ENCODE measurements around the gene ZNF821. TPM values are rescaled to one million over a fixed set of nuclear protein-coding genes. Genes with fewer than 3 reads are reported as not detected.

ZNF821 gene
- total RNA-seq, 1 experiment from 2014 or later: 13.1 TPM

DNA sequence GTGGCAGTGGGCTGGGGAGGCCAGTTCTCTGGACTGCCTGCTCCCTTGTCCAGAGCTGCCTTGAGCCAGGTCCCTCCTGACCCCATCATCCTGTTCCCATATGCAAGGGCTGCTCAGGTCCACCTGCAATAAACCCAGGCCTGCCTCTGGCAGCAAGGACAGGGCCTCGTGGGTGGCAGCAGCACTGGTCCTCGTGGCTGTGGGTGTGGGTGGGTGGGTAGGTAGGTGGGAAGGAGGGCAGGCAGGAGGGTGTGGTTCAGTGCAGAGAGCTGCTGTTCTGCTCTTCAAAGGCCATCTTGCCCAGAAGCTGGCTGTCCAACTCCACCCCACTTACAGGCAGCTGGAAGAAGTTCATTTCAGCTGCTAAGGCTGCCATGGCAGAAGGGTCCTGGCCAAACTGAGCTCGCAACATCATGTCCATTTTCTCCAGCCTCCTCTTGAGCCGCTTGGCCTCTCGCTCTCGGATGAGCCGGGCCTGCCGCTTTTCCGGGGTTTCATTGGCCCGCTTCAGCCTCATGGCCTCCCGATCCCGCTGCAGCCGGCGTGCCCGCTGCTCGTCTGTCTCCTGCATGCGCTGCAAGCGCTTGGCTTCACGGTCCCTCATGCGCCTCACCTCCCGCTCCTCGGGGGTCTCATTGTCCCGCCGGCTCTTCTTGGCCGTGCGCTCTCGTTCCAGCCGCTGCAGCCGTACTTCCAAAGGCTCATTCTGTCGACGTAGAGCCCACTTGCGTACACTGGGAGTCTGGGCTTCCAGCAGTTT, 24.0 kb downstream of the ZNF821 start:
- no peak for DNase-seq
- H3K9me3 Mint-ChIP-seq (ENCODE audit: low read depth, unreplicated experiment): no peaks in the 10 kb centered on the region
- TF ChIP-seq, protein P1, sequence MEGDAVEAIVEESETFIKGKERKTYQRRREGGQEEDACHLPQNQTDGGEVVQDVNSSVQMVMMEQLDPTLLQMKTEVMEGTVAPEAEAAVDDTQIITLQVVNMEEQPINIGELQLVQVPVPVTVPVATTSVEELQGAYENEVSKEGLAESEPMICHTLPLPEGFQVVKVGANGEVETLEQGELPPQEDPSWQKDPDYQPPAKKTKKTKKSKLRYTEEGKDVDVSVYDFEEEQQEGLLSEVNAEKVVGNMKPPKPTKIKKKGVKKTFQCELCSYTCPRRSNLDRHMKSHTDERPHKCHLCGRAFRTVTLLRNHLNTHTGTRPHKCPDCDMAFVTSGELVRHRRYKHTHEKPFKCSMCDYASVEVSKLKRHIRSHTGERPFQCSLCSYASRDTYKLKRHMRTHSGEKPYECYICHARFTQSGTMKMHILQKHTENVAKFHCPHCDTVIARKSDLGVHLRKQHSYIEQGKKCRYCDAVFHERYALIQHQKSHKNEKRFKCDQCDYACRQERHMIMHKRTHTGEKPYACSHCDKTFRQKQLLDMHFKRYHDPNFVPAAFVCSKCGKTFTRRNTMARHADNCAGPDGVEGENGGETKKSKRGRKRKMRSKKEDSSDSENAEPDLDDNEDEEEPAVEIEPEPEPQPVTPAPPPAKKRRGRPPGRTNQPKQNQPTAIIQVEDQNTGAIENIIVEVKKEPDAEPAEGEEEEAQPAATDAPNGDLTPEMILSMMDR (IDR thresholded peaks at IDR 0.05; ENCODE audit: unreplicated experiment): no peak
- no peak overlapping the region for H3K4me3 Mint-ChIP-seq (ENCODE audit: low read depth, unreplicated experiment)
- H3K36me3 Mint-ChIP-seq (ENCODE audit: insufficient read depth, unreplicated experiment): peaks cover 24% of the 10 kb centered on the region
- peaks cover 34% of the 10 kb centered on the region for H3K4me1 Mint-ChIP-seq (ENCODE audit: low read depth, unreplicated experiment)
- no peak overlapping the region for H3K27ac Mint-ChIP-seq (ENCODE audit: unreplicated experiment)
- no peaks in the 10 kb centered on the region for H3K27me3 Mint-ChIP-seq (ENCODE audit: unreplicated experiment)
- no TSS peak for BruUV-seq (replicated peaks)
- intact Hi-C loops (cut with micrococcal nuclease; ENCODE audit: unreplicated experiment): no loop called here
- CTCF ChIA-PET: no interaction called here

GRCh38 chr16:71855937-71856662, 27.9 kb downstream of the ZNF821 start:
- no peaks in the 10 kb centered on the region for H3K27me3 Mint-ChIP-seq (ENCODE audit: unreplicated experiment)
- DNase-seq: no peak
- intact Hi-C loops (cut with micrococcal nuclease; ENCODE audit: unreplicated experiment): no loop called here
- no peak overlapping the region for H3K4me3 Mint-ChIP-seq (ENCODE audit: low read depth, unreplicated experiment)
- H3K27ac Mint-ChIP-seq (ENCODE audit: unreplicated experiment): no peak overlapping the region
- CTCF ChIA-PET: no interaction called here
- H3K9me3 Mint-ChIP-seq (ENCODE audit: low read depth, unreplicated experiment): no peaks in the 10 kb centered on the region
- no TSS peak for BruUV-seq (replicated peaks)
- TF ChIP-seq, protein P1 (IDR thresholded peaks at IDR 0.05; ENCODE audit: unreplicated experiment): no peak
- peaks cover 34% of the 10 kb centered on the region for H3K36me3 Mint-ChIP-seq (ENCODE audit: insufficient read depth, unreplicated experiment)
- H3K4me1 Mint-ChIP-seq (ENCODE audit: low read depth, unreplicated experiment): peaks cover 34% of the 10 kb centered on the region

GRCh38 chr16:71854369-71854948, 29.5 kb downstream of the ZNF821 start:
- no peaks in the 10 kb centered on the region for H3K9me3 Mint-ChIP-seq (ENCODE audit: low read depth, unreplicated experiment)
- H3K4me1 Mint-ChIP-seq (ENCODE audit: low read depth, unreplicated experiment): peaks cover 26% of the 10 kb centered on the region
- no peak overlapping the region for H3K27ac Mint-ChIP-seq (ENCODE audit: unreplicated experiment)
- CTCF ChIA-PET: no interaction called here
- intact Hi-C loops (cut with micrococcal nuclease; ENCODE audit: unreplicated experiment): no loop called here
- TF ChIP-seq, protein P1 (IDR thresholded peaks at IDR 0.05; ENCODE audit: unreplicated experiment): no peak
- no peak overlapping the region for H3K4me3 Mint-ChIP-seq (ENCODE audit: low read depth, unreplicated experiment)
- no peaks in the 10 kb centered on the region for H3K27me3 Mint-ChIP-seq (ENCODE audit: unreplicated experiment)
- no peak for DNase-seq
- no TSS peak for BruUV-seq (replicated peaks)
- peaks cover 42% of the 10 kb centered on the region for H3K36me3 Mint-ChIP-seq (ENCODE audit: insufficient read depth, unreplicated experiment)

DNA sequence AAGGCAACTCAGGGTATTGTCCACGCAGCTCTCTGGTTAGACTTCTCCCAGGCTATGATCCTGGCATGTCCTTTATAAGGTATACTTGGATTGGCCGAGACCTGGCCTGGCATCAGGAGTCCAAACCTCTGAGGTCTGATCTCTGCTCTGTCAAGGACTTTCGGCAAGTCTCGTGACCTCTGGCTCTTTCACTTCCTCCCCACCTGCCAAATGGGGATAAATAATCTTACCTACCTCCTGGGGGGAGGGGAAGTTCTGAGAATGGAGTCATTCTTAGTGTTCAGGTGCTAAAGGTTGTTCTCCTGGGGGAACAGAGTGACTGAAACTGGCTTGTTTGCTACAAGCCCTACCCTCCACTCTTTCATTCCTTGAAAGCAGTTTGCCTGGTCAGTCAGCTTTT, 30.6 kb downstream of the ZNF821 start:
- CTCF ChIA-PET: no interaction called here
- no peak for DNase-seq
- H3K4me1 Mint-ChIP-seq (ENCODE audit: low read depth, unreplicated experiment): peaks cover 19% of the 10 kb centered on the region
- H3K4me3 Mint-ChIP-seq (ENCODE audit: low read depth, unreplicated experiment): no peak overlapping the region
- H3K9me3 Mint-ChIP-seq (ENCODE audit: low read depth, unreplicated experiment): no peaks in the 10 kb centered on the region
- TF ChIP-seq, protein P1 (IDR thresholded peaks at IDR 0.05; ENCODE audit: unreplicated experiment): no peak
- intact Hi-C loops (cut with micrococcal nuclease; ENCODE audit: unreplicated experiment): no loop called here
- peaks cover 41% of the 10 kb centered on the region for H3K36me3 Mint-ChIP-seq (ENCODE audit: insufficient read depth, unreplicated experiment)
- no TSS peak for BruUV-seq (replicated peaks)
- H3K27me3 Mint-ChIP-seq (ENCODE audit: unreplicated experiment): no peaks in the 10 kb centered on the region
- H3K27ac Mint-ChIP-seq (ENCODE audit: unreplicated experiment): no peak overlapping the region
